C4-2B (cell line): Measurements from ENCODE around the gene RTN4.

Source experiments
- H3K27ac ChIP-seq: fragments of 450-650 bp; 2 replicates; pipeline ENCODE4 v1.5.1; 2017
- ZFX ChIP-seq: fragments of 450-650 bp; IDR thresholded peaks from 2 replicates; pipeline ENCODE4 v1.6.1; 2017
- TF ChIP-seq, protein P1 (sequence below): fragments of 450-650 bp; conservative IDR thresholded peaks from 2 replicates; pipeline ENCODE4 v1.5.1; 2017; ENCODE audit warnings: mild to moderate bottlenecking

The RTN4 gene

DNA sequence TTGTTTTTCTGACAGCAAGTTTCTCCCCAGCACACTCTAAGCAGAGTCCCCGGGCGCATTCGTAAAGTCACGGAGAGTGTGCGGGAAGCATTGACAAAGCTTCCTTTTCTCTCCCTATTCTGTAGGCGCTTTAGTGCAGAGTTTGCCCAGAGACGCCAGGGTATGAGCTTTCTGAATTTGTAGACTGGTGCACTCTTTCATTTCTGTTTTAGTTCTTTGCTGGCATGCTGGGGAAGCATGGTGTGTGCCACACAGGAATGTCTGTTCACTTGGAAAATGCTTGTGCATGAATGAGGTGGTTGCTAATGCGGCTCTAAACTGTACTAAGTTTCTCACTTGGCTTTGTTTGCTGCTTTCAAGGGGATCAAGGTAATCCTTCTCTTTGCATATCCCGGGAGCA lies 102.6 kb downstream of the RTN4 start:
- TF ChIP-seq, protein P1, sequence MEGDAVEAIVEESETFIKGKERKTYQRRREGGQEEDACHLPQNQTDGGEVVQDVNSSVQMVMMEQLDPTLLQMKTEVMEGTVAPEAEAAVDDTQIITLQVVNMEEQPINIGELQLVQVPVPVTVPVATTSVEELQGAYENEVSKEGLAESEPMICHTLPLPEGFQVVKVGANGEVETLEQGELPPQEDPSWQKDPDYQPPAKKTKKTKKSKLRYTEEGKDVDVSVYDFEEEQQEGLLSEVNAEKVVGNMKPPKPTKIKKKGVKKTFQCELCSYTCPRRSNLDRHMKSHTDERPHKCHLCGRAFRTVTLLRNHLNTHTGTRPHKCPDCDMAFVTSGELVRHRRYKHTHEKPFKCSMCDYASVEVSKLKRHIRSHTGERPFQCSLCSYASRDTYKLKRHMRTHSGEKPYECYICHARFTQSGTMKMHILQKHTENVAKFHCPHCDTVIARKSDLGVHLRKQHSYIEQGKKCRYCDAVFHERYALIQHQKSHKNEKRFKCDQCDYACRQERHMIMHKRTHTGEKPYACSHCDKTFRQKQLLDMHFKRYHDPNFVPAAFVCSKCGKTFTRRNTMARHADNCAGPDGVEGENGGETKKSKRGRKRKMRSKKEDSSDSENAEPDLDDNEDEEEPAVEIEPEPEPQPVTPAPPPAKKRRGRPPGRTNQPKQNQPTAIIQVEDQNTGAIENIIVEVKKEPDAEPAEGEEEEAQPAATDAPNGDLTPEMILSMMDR, result no peak
- no peak for TF ChIP-seq ZFX
- H3K27ac ChIP-seq, result no peak overlapping the region

DNA sequence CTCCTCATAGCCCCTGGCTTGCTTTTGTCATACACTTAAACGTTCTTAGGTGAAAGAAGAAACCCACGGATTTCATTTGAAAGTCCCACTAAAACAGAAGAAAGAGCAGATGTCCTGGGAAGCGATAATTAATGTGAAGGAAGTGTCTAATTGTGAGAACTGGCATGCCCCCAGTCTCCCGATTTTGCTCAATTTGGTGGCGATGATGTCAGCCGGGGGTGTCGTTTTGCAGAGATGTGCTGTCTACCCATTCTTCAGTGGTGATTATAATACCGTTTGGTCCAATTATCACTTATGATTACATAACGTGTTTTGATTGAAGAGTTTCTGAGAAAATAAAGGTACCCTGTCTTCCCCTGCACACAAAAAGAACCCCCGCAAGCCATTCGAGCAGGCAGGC lies 103.1 kb downstream of the RTN4 start:
- no peak overlapping the region for H3K27ac ChIP-seq
- TF ChIP-seq, protein P1, result no peak
- TF ChIP-seq ZFX, result no peak

DNA sequence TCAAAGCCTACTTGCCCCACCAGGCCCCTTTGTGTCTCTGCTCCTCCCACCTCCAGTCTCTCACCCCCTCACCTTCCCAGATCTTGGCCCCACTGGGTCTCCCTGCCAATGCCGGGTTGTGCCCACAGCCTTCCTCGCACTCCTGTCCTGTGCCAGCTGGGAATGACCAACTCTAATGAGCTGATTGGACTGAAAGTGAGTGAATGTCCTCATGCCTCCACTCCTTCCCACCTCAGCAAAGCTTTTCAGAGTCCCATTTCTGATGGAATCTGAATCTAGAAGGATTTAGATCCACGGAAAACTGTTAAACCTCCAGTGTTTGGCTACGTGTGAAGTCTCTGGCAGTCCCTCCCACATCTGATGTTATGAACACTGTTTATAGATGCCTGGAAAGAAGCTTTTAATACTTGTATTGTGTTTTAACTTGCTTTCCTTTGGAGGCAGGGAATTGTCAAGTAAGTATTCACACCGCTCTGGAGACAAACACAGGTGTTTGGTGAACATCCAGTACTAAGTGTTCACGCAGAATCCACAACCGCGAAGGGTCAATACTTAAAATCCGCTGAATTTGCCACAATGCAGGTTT lies 103.9 kb downstream of the RTN4 start:
- peak overlapping the region; percentile 89 for H3K27ac ChIP-seq

DNA sequence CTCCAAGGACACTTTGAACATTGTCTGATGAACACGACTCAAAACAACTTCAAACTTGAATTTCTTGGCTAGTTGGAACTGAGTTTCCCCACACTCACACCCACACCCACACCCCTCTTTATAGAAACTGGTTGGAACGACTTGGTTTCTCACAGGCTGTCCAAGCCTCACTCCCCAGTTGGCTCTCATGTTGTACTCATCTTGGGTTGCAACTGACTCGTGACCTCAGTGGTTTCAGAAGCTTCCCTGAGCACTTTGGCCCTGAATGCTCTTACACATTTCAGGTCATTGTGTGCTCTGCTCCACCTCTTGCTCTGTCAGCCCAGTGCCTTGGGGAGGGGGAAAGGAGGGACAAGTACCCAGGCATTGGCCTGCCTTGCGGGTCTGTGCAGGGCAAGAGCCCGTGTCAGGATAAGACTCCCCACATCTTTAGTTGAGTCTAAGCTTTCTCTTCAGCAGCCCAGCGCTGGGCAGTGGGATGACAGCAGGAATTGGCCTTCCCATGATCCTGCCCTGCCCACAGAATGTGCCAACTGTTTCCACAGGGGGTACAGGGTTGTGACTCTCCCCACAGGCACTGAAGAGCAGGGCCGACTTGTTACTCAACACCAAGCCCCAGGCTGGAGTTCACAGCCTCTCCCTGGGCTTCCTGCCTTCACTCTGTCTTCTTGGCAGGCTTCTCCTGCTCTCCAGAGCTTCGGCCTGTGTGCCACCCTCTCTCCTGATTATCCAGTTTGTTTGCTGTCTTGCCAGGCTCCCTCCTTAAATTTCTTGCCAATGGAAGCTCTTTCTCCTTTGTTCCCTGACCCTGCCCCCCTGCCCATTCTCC lies 104.6 kb downstream of the RTN4 start:
- peak overlapping the region; percentile 89 for H3K27ac ChIP-seq
- TF ChIP-seq, protein P1, result no peak
- TF ChIP-seq ZFX, result 0 out of 2 replicates have a peak, but pooled peaks have one; percentile 23

More for the DNA sequence above, 103.9 kb downstream of the RTN4 start:
- TF ChIP-seq ZFX, result no peak

DNA sequence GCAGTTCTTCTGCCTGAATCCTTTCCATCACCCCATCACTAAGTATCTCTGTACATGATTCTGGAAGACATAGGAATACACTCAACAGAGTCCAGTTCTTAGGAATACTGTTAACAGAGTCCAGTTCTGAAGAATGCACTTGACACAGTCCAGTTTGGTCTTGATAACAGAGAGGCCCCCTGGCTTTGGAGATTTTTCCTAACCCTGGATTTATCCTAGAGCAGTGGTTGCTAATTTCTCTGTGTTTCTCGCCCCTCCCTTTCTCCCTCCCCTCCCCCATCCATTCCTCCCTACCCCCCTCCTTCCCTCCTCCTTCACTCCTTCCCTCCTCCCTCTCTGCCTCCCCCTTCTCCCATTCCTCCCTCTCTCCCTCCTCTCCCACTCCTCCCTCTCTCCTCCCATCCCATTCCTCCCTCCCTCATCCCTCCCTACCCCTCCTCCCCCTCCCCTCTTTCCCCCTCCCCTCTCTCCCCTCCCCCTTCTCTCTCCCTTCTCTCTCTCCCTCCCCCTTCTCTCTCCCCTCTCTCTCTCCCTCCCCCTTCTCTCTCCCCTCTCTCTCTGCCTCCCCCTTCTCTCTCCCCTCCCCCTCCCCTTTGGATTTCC lies 105.4 kb downstream of the RTN4 start:
- peak overlapping the region; percentile 89; the same call in 1 of the 2 replicates for H3K27ac ChIP-seq

DNA sequence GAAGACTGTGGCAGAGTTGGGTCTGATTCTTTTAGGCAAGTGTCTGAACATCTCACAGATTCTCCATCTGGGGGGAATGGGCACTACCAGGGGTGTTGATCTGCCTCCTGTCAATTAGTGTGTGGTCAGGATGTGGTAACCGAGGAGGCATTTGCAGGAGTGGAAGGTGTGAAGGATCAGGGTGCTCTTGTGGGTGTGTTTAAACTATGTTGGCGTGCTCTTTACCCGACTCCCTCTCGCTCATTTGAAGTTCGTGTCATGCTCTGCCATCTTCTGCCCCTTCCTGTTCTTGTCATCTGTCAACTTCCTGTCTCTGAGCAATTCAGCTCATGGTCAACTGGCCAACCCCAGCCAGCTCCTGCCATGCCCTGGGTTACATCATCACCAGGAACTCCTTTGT lies 107.9 kb downstream of the RTN4 start:
- TF ChIP-seq ZFX, result no peak
- TF ChIP-seq, protein P1, result no peak
- H3K27ac ChIP-seq, result no peak overlapping the region

More for the DNA sequence above, 105.4 kb downstream of the RTN4 start:
- TF ChIP-seq, protein P1, result no peak

DNA sequence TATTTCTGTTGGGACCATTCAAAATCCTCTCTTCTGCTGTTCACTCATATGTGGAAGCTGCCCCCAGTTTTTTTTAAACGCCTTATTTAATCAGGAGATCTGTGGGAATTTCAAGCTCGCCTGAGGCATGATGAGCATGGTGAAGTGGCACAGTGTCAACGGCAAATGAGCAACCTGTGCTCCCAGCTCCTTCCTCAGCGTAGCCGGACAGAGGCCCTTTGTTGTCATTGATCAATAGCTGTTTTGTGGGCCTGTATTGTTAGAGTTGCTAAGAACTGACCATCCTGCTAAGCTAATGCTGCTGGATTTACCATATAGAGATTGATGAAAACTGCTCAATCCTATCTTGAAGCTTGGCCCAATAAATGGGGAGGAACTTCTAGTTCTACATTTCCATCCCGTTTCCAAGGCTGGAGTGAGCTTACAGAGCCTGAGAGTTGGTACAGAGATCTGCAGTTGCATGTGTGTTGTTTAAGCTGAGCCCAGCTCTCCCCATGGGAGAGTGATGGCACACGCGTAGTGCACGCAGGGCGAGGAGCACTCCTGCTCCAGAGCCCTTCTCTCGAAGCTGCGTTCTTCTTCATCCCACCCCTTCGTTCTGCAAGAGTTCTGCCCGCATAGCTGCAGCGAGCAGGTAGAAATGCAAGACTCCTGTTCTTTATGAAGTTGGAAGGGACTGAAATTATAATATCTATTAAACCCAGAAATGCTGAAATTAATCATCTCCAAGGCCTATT lies 108.8 kb downstream of the RTN4 start:
- TF ChIP-seq, protein P1, result no peak
- no peak for TF ChIP-seq ZFX

More for the DNA sequence above, 108.8 kb downstream of the RTN4 start:
- no peak overlapping the region for H3K27ac ChIP-seq
